HUES64 (cell line): ENCODE measurements around the gene POLD3.

Experiments used
- H3K27ac ChIP-seq: 2 replicates; pipeline ENCODE4 v1.7.0; 2013; ENCODE audit warnings: low read depth, low read length, inconsistent platforms
- H3K27me3 ChIP-seq: 2 replicates; pipeline ENCODE4 v1.6.1; 2013; ENCODE audit warnings: mild to moderate bottlenecking, low read length; ENCODE audit not compliant: insufficient read depth
- H3K36me3 ChIP-seq: 2 replicates; pipeline ENCODE4 v1.6.1; 2013; ENCODE audit warnings: mild to moderate bottlenecking, low read length; ENCODE audit not compliant: insufficient read depth
- H3K4me1 ChIP-seq: 2 replicates; pipeline ENCODE4 v1.6.1; 2013; ENCODE audit warnings: mild to moderate bottlenecking, low read length, moderate library complexity; ENCODE audit not compliant: insufficient read depth
- H3K4me3 ChIP-seq: 2 replicates; pipeline ENCODE4 v1.5.1; 2013; ENCODE audit warnings: mild to moderate bottlenecking, low read length, moderate library complexity
- H3K9ac ChIP-seq: 2 replicates; pipeline ENCODE4 v1.6.1; 2013; ENCODE audit warnings: mild to moderate bottlenecking, low read depth, low read length
- H3K9me3 ChIP-seq: 2 replicates; pipeline ENCODE4 v1.6.1; 2013; ENCODE audit warnings: low read depth, low read length; ENCODE audit not compliant: insufficient read depth
- WGBS: fragments of 150-250, 120-280 bp; methylation state at CpG from one replicate; pipeline ENCODE4 v1.1.7; 2013; ENCODE audit warnings: missing lambda C conversion rate; 5-methylcytosine and 5-hydroxymethylcytosine counted together

POLD3 gene

GRCh38 chr11:74615988-74616387, 23.6 kb downstream of the POLD3 start:
- no peaks in the 10 kb centered on the region for H3K4me1 ChIP-seq
- 98% methylated on average over 2 of the region's 3 CpGs for WGBS
- H3K9ac ChIP-seq = no peak overlapping the region
- H3K36me3 ChIP-seq = peaks cover 84% of the 10 kb centered on the region
- H3K4me3 ChIP-seq = no peak overlapping the region
- no peak overlapping the region for H3K27ac ChIP-seq
- H3K9me3 ChIP-seq = no peaks in the 10 kb centered on the region
- H3K27me3 ChIP-seq = no peaks in the 10 kb centered on the region

- Histone ChIP-seq H3K27me3 (no peaks in the 10 kb centered on the region), H3K27ac (no peak overlapping the region), H3K4me3 (no peak overlapping the region), H3K36me3 (peaks cover 70% of the 10 kb centered on the region), H3K4me1 (peaks cover 5% of the 10 kb centered on the region; the same call in 1 of the 2 replicates), H3K9ac (no peak overlapping the region), H3K9me3 (no peaks in the 10 kb centered on the region)
- 96% methylated on average over 1 of the region's 2 CpGs for WGBS
Measured at GRCh38 chr11:74620531-74620930, 28.1 kb downstream of the POLD3 start.

- H3K4me1 ChIP-seq = peaks cover 5% of the 10 kb centered on the region; the same call in 1 of the 2 replicates
- no peaks in the 10 kb centered on the region for H3K27me3 ChIP-seq
- no peaks in the 10 kb centered on the region for H3K9me3 ChIP-seq
- H3K9ac ChIP-seq = no peak overlapping the region
- H3K4me3 ChIP-seq = no peak overlapping the region
- no peak overlapping the region for H3K27ac ChIP-seq
- H3K36me3 ChIP-seq = peaks cover 70% of the 10 kb centered on the region
- WGBS = 93% methylated on average over 4 of the region's 4 CpGs
Measured at GRCh38 chr11:74626130-74626529, 33.7 kb downstream of the POLD3 start.

- no peak overlapping the region for H3K4me3 ChIP-seq
- no peaks in the 10 kb centered on the region for H3K27me3 ChIP-seq
- H3K36me3 ChIP-seq = peaks cover 68% of the 10 kb centered on the region
- H3K4me1 ChIP-seq = peaks cover 5% of the 10 kb centered on the region; the same call in 1 of the 2 replicates
- no peak overlapping the region for H3K27ac ChIP-seq
- no peak overlapping the region for H3K9ac ChIP-seq
- over 99% methylated on average over 3 of the region's 5 CpGs for WGBS
- H3K9me3 ChIP-seq = no peaks in the 10 kb centered on the region
Measured at GRCh38 chr11:74626604-74627003, 34.2 kb downstream of the POLD3 start.

- Histone ChIP-seq H3K9ac (no peak overlapping the region), H3K4me1 (peaks cover 5% of the 10 kb centered on the region; the same call in 1 of the 2 replicates), H3K27me3 (no peaks in the 10 kb centered on the region), H3K36me3 (peaks cover 73% of the 10 kb centered on the region), H3K27ac (no peak overlapping the region), H3K4me3 (no peak overlapping the region), H3K9me3 (no peaks in the 10 kb centered on the region)
- 100% methylated on average over 3 of the region's 3 CpGs for WGBS
Measured at GRCh38 chr11:74627381-74627780, 35.0 kb downstream of the POLD3 start.

- H3K27me3 ChIP-seq = no peaks in the 10 kb centered on the region
- H3K9ac ChIP-seq = no peak overlapping the region
- H3K36me3 ChIP-seq = peaks cover 89% of the 10 kb centered on the region
- H3K4me1 ChIP-seq = no peaks in the 10 kb centered on the region
- H3K9me3 ChIP-seq = no peaks in the 10 kb centered on the region
- no peak overlapping the region for H3K4me3 ChIP-seq
- 100% methylated on average over 1 of the region's 2 CpGs for WGBS
- H3K27ac ChIP-seq = no peak overlapping the region
Measured at GRCh38 chr11:74630043-74630442, 37.7 kb downstream of the POLD3 start.

GRCh38 chr11:74633406-74634393, 41.3 kb downstream of the POLD3 start:
- Histone ChIP-seq H3K4me3 (no peak overlapping the region), H3K27ac (no peak overlapping the region), H3K27me3 (no peaks in the 10 kb centered on the region), H3K36me3 (peaks cover 91% of the 10 kb centered on the region), H3K9ac (no peak overlapping the region), H3K9me3 (no peaks in the 10 kb centered on the region), H3K4me1 (no peaks in the 10 kb centered on the region; the same call in 1 of the 2 replicates)
- WGBS = 100% methylated on average over 3 of the region's 5 CpGs

- H3K4me3 ChIP-seq = no peak overlapping the region
- H3K27me3 ChIP-seq = no peaks in the 10 kb centered on the region
- no peaks in the 10 kb centered on the region; the same call in 1 of the 2 replicates for H3K4me1 ChIP-seq
- WGBS = 88% methylated on average over 4 of the region's 4 CpGs
- peaks cover 91% of the 10 kb centered on the region for H3K36me3 ChIP-seq
- no peak overlapping the region for H3K9ac ChIP-seq
- no peak overlapping the region for H3K27ac ChIP-seq
- H3K9me3 ChIP-seq = no peaks in the 10 kb centered on the region
Measured at GRCh38 chr11:74634537-74634936, 42.2 kb downstream of the POLD3 start.

- Histone ChIP-seq H3K9me3 (no peaks in the 10 kb centered on the region), H3K9ac (no peak overlapping the region), H3K4me1 (no peaks in the 10 kb centered on the region; the same call in 1 of the 2 replicates), H3K27me3 (no peaks in the 10 kb centered on the region), H3K27ac (no peak overlapping the region), H3K36me3 (peaks cover 96% of the 10 kb centered on the region), H3K4me3 (no peak overlapping the region)
- whole genome bisulfite sequencing = 89% methylated on average over 1 of the region's 1 CpG
Measured at GRCh38 chr11:74636630-74637184, 44.3 kb downstream of the POLD3 start.

- H3K9me3 ChIP-seq = no peaks in the 10 kb centered on the region
- 97% methylated on average over 1 of the region's 1 CpG for WGBS
- H3K27ac ChIP-seq = no peak overlapping the region
- no peaks in the 10 kb centered on the region for H3K27me3 ChIP-seq
- no peaks in the 10 kb centered on the region; the same call in 1 of the 2 replicates for H3K4me1 ChIP-seq
- no peak overlapping the region for H3K9ac ChIP-seq
- H3K4me3 ChIP-seq = no peak overlapping the region
- peaks cover 99% of the 10 kb centered on the region for H3K36me3 ChIP-seq
Measured at GRCh38 chr11:74637700-74638099, 45.3 kb downstream of the POLD3 start.

- Histone ChIP-seq H3K4me3 (no peak overlapping the region), H3K27ac (no peak overlapping the region), H3K9me3 (no peaks in the 10 kb centered on the region), H3K27me3 (no peaks in the 10 kb centered on the region), H3K36me3 (peaks cover 91% of the 10 kb centered on the region), H3K9ac (no peak overlapping the region), H3K4me1 (no peaks in the 10 kb centered on the region; the same call in 1 of the 2 replicates)
- WGBS = 92% methylated on average over 1 of the region's 1 CpG
Measured at GRCh38 chr11:74638869-74639268, 46.5 kb downstream of the POLD3 start.
